Activated CD8-positive, alpha-beta memory T cell treated with anti-CD3 and anti-CD28 coated beads for 1 hour (primary cell): ENCODE data around the gene NELFB.
A peak's percentile ranks its signal among the peaks of the same experiment; 100 is the strongest.
"Not testable (repeated sequence)": the region's sequence is repeated elsewhere in the genome, so short reads cannot be mapped to it uniquely, and the experiment has no call there.

ENCODE experiments used
- DNase-seq, 2 donors: peaks; one replicate each; pipeline ENCODE4 v3.0.0-alpha.2; 2020; ENCODE audit warnings: low read depth in 1 of 2; ENCODE audit errors: extremely low read depth in 1 of 2

The NELFB gene

GRCh38 chr9:137234055-137234697 lies 21.0 kb upstream of the NELFB start:
- DNase-seq, result no peak

GRCh38 chr9:137234758-137235423 lies 20.2 kb upstream of the NELFB start:
- no peak for DNase-seq

DNA sequence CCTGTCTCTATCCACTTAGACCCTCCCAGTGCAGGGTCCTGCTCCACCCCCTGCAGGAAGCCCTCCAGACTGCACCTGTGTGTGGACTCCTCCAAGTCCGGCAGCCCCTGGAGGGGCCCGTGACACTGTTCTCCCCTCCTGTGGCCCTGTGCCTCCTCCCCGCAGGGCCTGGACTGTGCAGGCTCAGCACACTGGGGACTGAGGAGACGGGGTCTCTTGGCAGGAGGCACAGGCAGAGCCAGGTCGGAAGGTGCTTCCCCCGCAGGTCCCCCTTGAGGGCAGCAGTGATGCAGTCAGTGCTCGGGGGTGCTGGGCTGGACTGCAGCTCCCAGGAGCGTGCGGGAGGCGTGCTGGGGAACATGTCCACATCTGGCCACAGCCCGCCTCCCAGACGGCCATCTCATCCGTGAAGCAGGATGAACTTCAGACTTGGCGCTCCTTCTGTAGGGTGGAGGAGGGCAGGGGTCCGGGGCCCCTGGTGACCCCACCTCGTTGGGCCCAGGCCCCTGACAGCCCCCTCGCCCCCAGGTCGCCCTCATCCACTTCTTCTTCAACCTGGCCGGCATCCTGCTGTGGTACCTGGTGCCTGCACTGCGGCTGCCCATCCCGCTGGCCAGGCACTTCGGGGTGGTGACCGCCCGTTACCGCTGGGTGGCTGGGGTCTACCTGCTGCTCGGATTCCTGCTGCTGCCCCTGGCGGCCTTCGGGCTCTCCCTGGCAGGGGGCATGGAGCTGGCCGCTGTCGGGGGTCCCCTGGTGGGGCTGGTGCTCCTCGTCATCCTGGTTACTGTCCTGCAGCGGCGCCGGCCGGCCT lies 19.5 kb upstream of the NELFB start:
- no peak for DNase-seq

DNA sequence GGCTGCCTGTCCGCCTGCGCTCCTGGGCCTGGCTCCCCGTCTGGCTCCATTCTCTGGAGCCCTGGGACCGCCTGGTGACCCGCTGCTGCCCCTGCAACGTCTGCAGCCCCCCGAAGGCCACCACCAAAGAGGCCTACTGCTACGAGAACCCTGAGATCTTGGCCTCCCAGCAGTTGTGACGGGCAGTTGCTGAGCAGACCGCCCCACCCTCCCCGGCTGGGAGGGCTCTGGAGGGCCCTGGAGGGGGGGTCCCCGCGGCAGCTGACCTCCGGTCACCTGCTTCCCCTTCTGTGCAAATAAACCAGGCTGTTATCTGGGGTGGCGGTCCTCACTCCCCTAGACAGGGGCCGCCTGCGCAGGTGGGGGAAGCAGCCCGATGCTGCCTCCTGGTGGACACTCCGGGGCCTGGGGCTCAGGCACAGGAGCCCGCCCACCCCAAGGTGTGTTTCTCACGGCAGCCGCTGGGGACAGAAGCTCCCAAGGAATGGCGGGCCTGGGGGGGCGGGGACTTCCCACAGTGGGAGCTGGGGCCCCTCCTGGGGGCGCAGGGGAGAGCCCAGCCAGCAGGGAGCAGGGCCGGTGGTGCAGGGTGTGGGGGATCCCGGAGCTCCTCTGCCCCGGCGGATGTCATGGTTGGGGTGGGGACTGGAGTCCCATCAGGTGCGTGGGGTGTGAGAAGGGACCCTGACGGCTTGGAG lies 18.7 kb upstream of the NELFB start:
- DNase-seq, result peak; percentile 72 to 85

- no peak for DNase-seq
Observed at GRCh38 chr9:137236936-137237421, 18.1 kb upstream of the NELFB start.

GRCh38 chr9:137237759-137238726 lies 17.1 kb upstream of the NELFB start:
- no peak for DNase-seq

DNA sequence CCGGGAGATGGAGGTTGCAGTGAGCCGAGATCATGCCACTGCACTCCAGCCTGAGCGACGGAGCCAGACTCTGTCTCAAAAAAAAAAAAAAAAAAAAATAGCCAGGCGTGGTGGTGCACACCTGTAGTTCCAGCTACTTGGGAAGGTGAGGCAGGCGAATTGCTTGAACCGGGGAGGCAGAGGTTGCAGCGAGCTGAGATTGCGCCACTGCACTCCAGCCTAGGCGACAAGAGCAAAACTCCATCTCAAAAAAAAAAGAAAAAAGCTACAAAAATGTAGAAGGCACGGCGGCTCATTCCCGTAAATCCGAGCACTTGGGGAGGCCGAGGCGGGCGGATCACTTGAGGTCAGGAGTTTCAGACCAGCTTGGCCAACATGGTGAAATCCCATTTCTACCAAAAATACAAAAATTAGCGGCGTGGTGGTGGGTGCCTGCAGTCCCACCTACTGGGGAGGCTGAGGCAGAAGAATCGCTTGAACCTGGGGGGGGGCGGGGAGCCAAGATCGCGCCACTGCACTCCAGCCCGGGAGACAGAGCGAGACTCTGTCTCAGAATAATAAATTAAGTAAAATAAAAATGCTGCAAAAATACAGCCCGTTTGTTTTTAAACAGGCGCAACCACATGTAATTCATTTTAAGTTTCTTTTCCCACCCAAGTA lies 15.5 kb upstream of the NELFB start:
- not testable (repeated sequence) for DNase-seq

GRCh38 chr9:137240318-137240840 lies 14.7 kb upstream of the NELFB start:
- peak; percentile 21 to 45 for DNase-seq

- peak; percentile 92 to 97 for DNase-seq
Observed at GRCh38 chr9:137240841-137241489, 14.2 kb upstream of the NELFB start, which contains the start of gene TUBB4B. TSS of gene TUBB4B (plus strand) at chr9:137241287. CDS start at chr9:137241361, 74 bp downstream.

GRCh38 chr9:137241490-137242268 lies 13.4 kb upstream of the NELFB start:
- DNase-seq, result peak; percentile 48 to 56

DNA sequence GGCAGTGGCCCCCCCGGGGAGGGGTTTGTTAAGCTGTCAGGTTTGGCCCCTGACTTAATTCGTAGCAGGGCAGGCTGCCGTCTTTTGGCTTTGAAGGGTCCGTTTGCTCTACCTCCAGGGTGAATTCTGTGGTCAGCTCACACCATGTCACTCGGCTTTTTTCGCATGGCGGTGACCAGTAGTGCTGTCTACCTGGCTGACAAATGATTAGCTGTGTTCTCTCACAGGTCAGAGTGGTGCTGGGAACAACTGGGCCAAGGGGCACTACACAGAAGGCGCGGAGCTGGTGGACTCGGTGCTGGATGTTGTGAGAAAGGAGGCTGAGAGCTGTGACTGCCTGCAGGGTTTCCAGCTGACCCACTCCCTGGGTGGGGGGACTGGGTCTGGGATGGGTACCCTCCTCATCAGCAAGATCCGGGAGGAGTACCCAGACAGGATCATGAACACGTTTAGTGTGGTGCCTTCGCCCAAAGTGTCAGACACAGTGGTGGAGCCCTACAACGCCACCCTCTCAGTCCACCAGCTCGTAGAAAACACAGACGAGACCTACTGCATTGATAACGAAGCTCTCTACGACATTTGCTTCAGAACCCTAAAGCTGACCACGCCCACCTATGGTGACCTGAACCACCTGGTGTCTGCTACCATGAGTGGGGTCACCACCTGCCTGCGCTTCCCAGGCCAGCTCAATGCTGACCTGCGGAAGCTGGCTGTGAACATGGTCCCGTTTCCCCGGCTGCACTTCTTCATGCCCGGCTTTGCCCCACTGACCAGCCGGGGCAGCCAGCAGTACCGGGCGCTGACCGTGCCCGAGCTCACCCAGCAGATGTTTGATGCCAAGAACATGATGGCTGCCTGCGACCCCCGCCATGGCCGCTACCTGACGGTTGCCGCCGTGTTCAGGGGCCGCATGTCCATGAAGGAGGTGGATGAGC lies 12.6 kb upstream of the NELFB start:
- DNase-seq, result no peak

DNA sequence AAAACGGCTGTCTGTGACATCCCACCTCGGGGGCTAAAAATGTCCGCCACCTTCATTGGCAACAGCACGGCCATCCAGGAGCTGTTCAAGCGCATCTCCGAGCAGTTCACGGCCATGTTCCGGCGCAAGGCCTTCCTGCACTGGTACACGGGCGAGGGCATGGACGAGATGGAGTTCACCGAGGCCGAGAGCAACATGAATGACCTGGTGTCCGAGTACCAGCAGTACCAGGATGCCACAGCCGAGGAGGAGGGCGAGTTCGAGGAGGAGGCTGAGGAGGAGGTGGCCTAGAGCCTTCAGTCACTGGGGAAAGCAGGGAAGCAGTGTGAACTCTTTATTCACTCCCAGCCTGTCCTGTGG lies 11.9 kb upstream of the NELFB start:
- not testable (repeated sequence) for DNase-seq

- no peak for DNase-seq
Observed at GRCh38 chr9:137243626-137244485, 11.3 kb upstream of the NELFB start.

- DNase-seq, result no peak
Observed at GRCh38 chr9:137244486-137245449, 10.4 kb upstream of the NELFB start.
